HEK293 (cell line): ENCODE results near the gene RTKN.

Experiments used
- BCL11A ChIP-seq: fragments of 450-650 bp; formaldehyde crosslinking; IDR thresholded peaks from 2 replicates; pipeline ENCODE4 v1.5.1; 2016; ENCODE audit warnings: low read depth, missing biosample characterization, missing genetic modification characterization
- BCL6B ChIP-seq: fragments of 450-650 bp; formaldehyde crosslinking; IDR thresholded peaks from 2 replicates; pipeline ENCODE4 v1.5.1; 2017; ENCODE audit warnings: missing biosample characterization, missing genetic modification characterization
- GFI1B ChIP-seq: fragments of 450-650 bp; formaldehyde crosslinking; IDR thresholded peaks from 2 replicates; pipeline ENCODE4 v1.5.1; 2016; ENCODE audit warnings: missing biosample characterization, missing genetic modification characterization
- GLI4 ChIP-seq: fragments of 450-650 bp; formaldehyde crosslinking; IDR thresholded peaks from 2 replicates; pipeline ENCODE4 v1.5.1; 2016; ENCODE audit warnings: missing biosample characterization, missing genetic modification characterization
- GLIS1 ChIP-seq: fragments of 450-650 bp; formaldehyde crosslinking; IDR thresholded peaks from 2 replicates; pipeline ENCODE4 v1.5.1; 2016; ENCODE audit warnings: missing biosample characterization, missing genetic modification characterization
- GLIS2 ChIP-seq: fragments of 450-650 bp; formaldehyde crosslinking; IDR thresholded peaks from 2 replicates; pipeline ENCODE4 v1.5.1; 2016; ENCODE audit warnings: missing biosample characterization, missing genetic modification characterization
- INSM2 ChIP-seq: fragments of 450-650 bp; formaldehyde crosslinking; IDR thresholded peaks from 2 replicates; pipeline ENCODE4 v1.5.1; 2016; ENCODE audit warnings: missing biosample characterization, missing genetic modification characterization
- KLF1 ChIP-seq: fragments of 450-650 bp; formaldehyde crosslinking; IDR thresholded peaks from 2 replicates; pipeline ENCODE4 v1.5.1; 2016; ENCODE audit warnings: missing biosample characterization, missing genetic modification characterization
- MYNN ChIP-seq: fragments of 450-650 bp; formaldehyde crosslinking; IDR thresholded peaks from 2 replicates; pipeline ENCODE4 v1.5.1; 2016; ENCODE audit warnings: missing biosample characterization, missing genetic modification characterization, borderline replicate concordance
- ZBTB49 ChIP-seq: fragments of 450-650 bp; formaldehyde crosslinking; IDR thresholded peaks from 2 replicates; pipeline ENCODE4 v1.5.1; 2016; ENCODE audit warnings: missing biosample characterization, missing genetic modification characterization, low read depth
- ZBTB6 ChIP-seq: fragments of 450-650 bp; formaldehyde crosslinking; IDR thresholded peaks from 2 replicates; pipeline ENCODE4 v1.5.1; 2017; ENCODE audit warnings: missing biosample characterization, missing genetic modification characterization
- ZNF121 ChIP-seq: fragments of 450-650 bp; formaldehyde crosslinking; IDR thresholded peaks from 2 replicates; pipeline ENCODE4 v1.5.1; 2016; ENCODE audit warnings: missing biosample characterization, missing genetic modification characterization
- ZNF169 ChIP-seq: fragments of 450-650 bp; formaldehyde crosslinking; IDR thresholded peaks from 2 replicates; pipeline ENCODE4 v1.5.1; 2016; ENCODE audit warnings: missing biosample characterization, missing genetic modification characterization
- ZNF184 ChIP-seq: fragments of 450-650 bp; IDR thresholded peaks from 2 replicates; pipeline ENCODE4 v1.5.1; 2018; ENCODE audit warnings: missing biosample characterization, mild to moderate bottlenecking, missing genetic modification characterization
- ZNF2 ChIP-seq: fragments of 450-650 bp; formaldehyde crosslinking; IDR thresholded peaks from 2 replicates; pipeline ENCODE4 v1.5.1; 2016; ENCODE audit warnings: missing biosample characterization, missing genetic modification characterization
- ZNF202 ChIP-seq: fragments of 450-650 bp; formaldehyde crosslinking; IDR thresholded peaks from 2 replicates; pipeline ENCODE4 v1.5.1; 2016; ENCODE audit warnings: missing biosample characterization, missing genetic modification characterization, borderline replicate concordance
- ZNF239 ChIP-seq: fragments of 450-650 bp; formaldehyde crosslinking; IDR thresholded peaks from 2 replicates; pipeline ENCODE4 v1.5.1; 2016; ENCODE audit warnings: missing biosample characterization, missing genetic modification characterization
- ZNF24 ChIP-seq: fragments of 450-650 bp; formaldehyde crosslinking; IDR thresholded peaks from 2 replicates; pipeline ENCODE4 v1.5.1; 2016; ENCODE audit warnings: missing biosample characterization, missing genetic modification characterization
- ZNF324 ChIP-seq: fragments of 450-650 bp; formaldehyde crosslinking; IDR thresholded peaks from 2 replicates; pipeline ENCODE4 v1.5.1; 2016; ENCODE audit warnings: missing biosample characterization, missing genetic modification characterization
- ZNF366 ChIP-seq: fragments of 450-650 bp; formaldehyde crosslinking; conservative IDR thresholded peaks from 2 replicates; pipeline ENCODE4 v1.5.1; 2016; ENCODE audit warnings: missing biosample characterization, missing genetic modification characterization
- ZNF391 ChIP-seq: fragments of 450-650 bp; formaldehyde crosslinking; IDR thresholded peaks from 2 replicates; pipeline ENCODE4 v1.5.1; 2016; ENCODE audit warnings: low read depth, missing biosample characterization, missing genetic modification characterization, borderline replicate concordance
- ZNF394 ChIP-seq: fragments of 450-650 bp; formaldehyde crosslinking; IDR thresholded peaks from 2 replicates; pipeline ENCODE4 v1.5.1; 2016; ENCODE audit warnings: missing biosample characterization, missing genetic modification characterization, mild to moderate bottlenecking, moderate library complexity, borderline replicate concordance
- ZNF416 ChIP-seq: fragments of 450-650 bp; formaldehyde crosslinking; IDR thresholded peaks from 2 replicates; pipeline ENCODE4 v1.5.1; 2016; ENCODE audit warnings: missing biosample characterization, missing genetic modification characterization
- ZNF529 ChIP-seq: fragments of 450-650 bp; formaldehyde crosslinking; IDR thresholded peaks from 2 replicates; pipeline ENCODE4 v1.5.1; 2017; ENCODE audit warnings: missing genetic modification characterization, missing biosample characterization; ENCODE audit not compliant: insufficient replicate concordance
- ZNF530 ChIP-seq: fragments of 450-650 bp; formaldehyde crosslinking; IDR thresholded peaks from 2 replicates; pipeline ENCODE4 v1.5.1; 2016; ENCODE audit warnings: low read depth, missing biosample characterization, missing genetic modification characterization
- ZNF560 ChIP-seq: fragments of 450-650 bp; formaldehyde crosslinking; IDR thresholded peaks from 2 replicates; pipeline ENCODE4 v1.5.1; 2017; ENCODE audit warnings: missing biosample characterization, missing genetic modification characterization, borderline replicate concordance
- ZNF76 ChIP-seq: fragments of 450-650 bp; formaldehyde crosslinking; IDR thresholded peaks from 2 replicates; pipeline ENCODE4; 2016; ENCODE audit warnings: low read depth, missing biosample characterization, missing genetic modification characterization, borderline replicate concordance
- ZNF776 ChIP-seq: fragments of 450-650 bp; formaldehyde crosslinking; IDR thresholded peaks from 2 replicates; pipeline ENCODE4 v1.5.0; 2017; ENCODE audit warnings: missing biosample characterization, missing genetic modification characterization, borderline replicate concordance
- ZNF837 ChIP-seq: fragments of 450-650 bp; formaldehyde crosslinking; IDR thresholded peaks from 2 replicates; pipeline ENCODE4 v1.5.1; 2016; ENCODE audit warnings: missing biosample characterization, missing genetic modification characterization
- TF ChIP-seq, protein P1 (sequence below): fragments of 450-650 bp; formaldehyde crosslinking; IDR thresholded peaks from 2 replicates; pipeline ENCODE4 v1.5.1; 2016; ENCODE audit warnings: missing biosample characterization, missing genetic modification characterization, borderline replicate concordance

RTKN gene

GRCh38 chr2:74391580-74392448, 49.9 kb downstream of the RTKN start (continued):
- TF ChIP-seq ZNF76 (tag by site-specific recombination) (no peak), GLIS2 (tag by site-specific recombination) (peak; percentile 77), ZNF560 (no peak), INSM2 (tag by site-specific recombination) (no peak), ZNF366 (tag by site-specific recombination) (no peak), ZNF324 (tag by site-specific recombination) (peak; percentile 56; the same call in 1 of the 2 replicates), ZNF24 (tag by site-specific recombination) (no peak), GLI4 (tag by site-specific recombination) (no peak), BCL6B (tag by site-specific recombination) (no peak), ZNF416 (tag by site-specific recombination) (no peak), ZNF202 (no peak), GFI1B (tag by site-specific recombination) (no peak), ZBTB6 (no peak), ZNF2 (tag by site-specific recombination) (no peak), ZNF530 (tag by site-specific recombination) (no peak), GLIS1 (tag by site-specific recombination) (no peak), BCL11A (tag by site-specific recombination) (no peak), ZNF391 (tag by site-specific recombination) (no peak), ZNF239 (tag by site-specific recombination) (no peak), ZBTB49 (tag by site-specific recombination) (no peak), KLF1 (tag by site-specific recombination) (peak; percentile 76), ZNF121 (tag by site-specific recombination) (no peak), ZNF529 (tag by site-specific recombination) (no peak), ZNF776 (tag by site-specific recombination) (no peak), ZNF394 (tag by site-specific recombination) (no peak), ZNF184 (tag by site-specific recombination) (no peak), MYNN (tag by site-specific recombination) (no peak), ZNF837 (no peak), ZNF169 (no peak)
- TF ChIP-seq, protein P1, sequence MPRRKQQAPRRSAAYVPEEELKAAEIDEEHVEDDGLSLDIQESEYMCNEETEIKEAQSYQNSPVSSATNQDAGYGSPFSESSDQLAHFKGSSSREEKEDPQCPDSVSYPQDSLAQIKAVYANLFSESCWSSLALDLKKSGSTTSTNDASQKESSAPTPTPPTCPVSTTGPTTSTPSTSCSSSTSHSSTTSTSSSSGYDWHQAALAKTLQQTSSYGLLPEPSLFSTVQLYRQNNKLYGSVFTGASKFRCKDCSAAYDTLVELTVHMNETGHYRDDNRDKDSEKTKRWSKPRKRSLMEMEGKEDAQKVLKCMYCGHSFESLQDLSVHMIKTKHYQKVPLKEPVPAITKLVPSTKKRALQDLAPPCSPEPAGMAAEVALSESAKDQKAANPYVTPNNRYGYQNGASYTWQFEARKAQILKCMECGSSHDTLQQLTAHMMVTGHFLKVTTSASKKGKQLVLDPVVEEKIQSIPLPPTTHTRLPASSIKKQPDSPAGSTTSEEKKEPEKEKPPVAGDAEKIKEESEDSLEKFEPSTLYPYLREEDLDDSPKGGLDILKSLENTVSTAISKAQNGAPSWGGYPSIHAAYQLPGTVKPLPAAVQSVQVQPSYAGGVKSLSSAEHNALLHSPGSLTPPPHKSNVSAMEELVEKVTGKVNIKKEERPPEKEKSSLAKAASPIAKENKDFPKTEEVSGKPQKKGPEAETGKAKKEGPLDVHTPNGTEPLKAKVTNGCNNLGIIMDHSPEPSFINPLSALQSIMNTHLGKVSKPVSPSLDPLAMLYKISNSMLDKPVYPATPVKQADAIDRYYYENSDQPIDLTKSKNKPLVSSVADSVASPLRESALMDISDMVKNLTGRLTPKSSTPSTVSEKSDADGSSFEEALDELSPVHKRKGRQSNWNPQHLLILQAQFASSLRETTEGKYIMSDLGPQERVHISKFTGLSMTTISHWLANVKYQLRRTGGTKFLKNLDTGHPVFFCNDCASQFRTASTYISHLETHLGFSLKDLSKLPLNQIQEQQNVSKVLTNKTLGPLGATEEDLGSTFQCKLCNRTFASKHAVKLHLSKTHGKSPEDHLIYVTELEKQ = no peak
